GM12878 (cell line): ENCODE results near the gene GRAMD1C. TPM values are rescaled to one million over a fixed set of nuclear protein-coding genes. Genes with fewer than 3 reads are reported as not detected.
A peak's percentile ranks its signal among the peaks of the same experiment; 100 is the strongest.

Experiments
- CUX1 ChIP-seq: IDR thresholded peaks from 2 replicates; pipeline ENCODE4 v1.6.1; 2012; ENCODE audit warnings: improper control_type of control experiment, low read depth, low read length; ENCODE audit not compliant: insufficient replicate concordance
- FOXM1 ChIP-seq: IDR thresholded peaks from 2 replicates; pipeline ENCODE4 v1.6.1; 2012; ENCODE audit warnings: low read depth, mild to moderate bottlenecking, inconsistent platforms, low read length, moderate library complexity
- IKZF1 ChIP-seq: fragments of 450-650 bp; conservative IDR thresholded peaks from 2 replicates; pipeline ENCODE4 v1.6.1; 2017; ENCODE audit warnings: antibody characterized with exemption, mild to moderate bottlenecking
- MLLT1 ChIP-seq: fragments of 450-650 bp; IDR thresholded peaks from 2 replicates; pipeline ENCODE4 v1.6.1; 2016; ENCODE audit warnings: mild to moderate bottlenecking
- NBN ChIP-seq: fragments of 450-650 bp; IDR thresholded peaks from 2 replicates; pipeline ENCODE4 v1.6.1; 2016
- PAX8 ChIP-seq: fragments of 450-650 bp; IDR thresholded peaks from 2 replicates; pipeline ENCODE4 v1.6.1; 2017; ENCODE audit warnings: mild to moderate bottlenecking, moderate library complexity
- PML ChIP-seq: IDR thresholded peaks from 2 replicates; pipeline ENCODE4 v1.6.1; 2012; ENCODE audit warnings: low read length, inconsistent platforms
- PRDM15 ChIP-seq: fragments of 450-650 bp; formaldehyde crosslinking; IDR thresholded peaks from 2 replicates; pipeline ENCODE4 v1.4.0; 2020; ENCODE audit warnings: mild to moderate bottlenecking, moderate library complexity
- RB1 ChIP-seq: fragments of 450-650 bp; formaldehyde crosslinking; IDR thresholded peaks from 2 replicates; pipeline ENCODE4 v1.6.1; 2017; ENCODE audit warnings: mild to moderate bottlenecking, borderline replicate concordance
- RUNX3 ChIP-seq: IDR thresholded peaks from 2 replicates; pipeline ENCODE4 v1.6.1; 2012; ENCODE audit warnings: low read length, inconsistent platforms
- SPI1 ChIP-seq: IDR thresholded peaks from 2 replicates; pipeline ENCODE4 v1.6.1; 2011; ENCODE audit warnings: low read depth, mild to moderate bottlenecking, low read length, moderate library complexity, borderline replicate concordance; ENCODE audit not compliant: insufficient read depth
- ZNF687 ChIP-seq: fragments of 450-650 bp; IDR thresholded peaks from 2 replicates; pipeline ENCODE4 v1.6.1; 2017; ENCODE audit warnings: mild to moderate bottlenecking, moderate library complexity
- polyA plus RNA-seq, 11 experiments: library from polyadenylated mRNA; depleted of rRNA in 4 of 11; unstranded in 6 of 11; stranded (reverse) in 5 of 11; fragments of >200 nt; fragmentation: Nextera tagmentation in 4 of 11; fragmentation: Illumina TruSeq in 1 of 11; extraction: Ambion mirVana in 4 of 11; extraction: Trizol in 1 of 11; gene quantifications; 1 replicate in 1 of 11; 2 replicates in 10 of 11; pipeline versions ENCODE4 v1.2.1 to v1.2.3, GENCODE V29; 2011 to 2016; ENCODE audit warnings: inconsistent platforms in 2 of 11, missing spikeins in 2 of 11, low read depth in 1 of 11
- total RNA-seq, 4 experiments: library from RNA; depleted of rRNA in 3 of 4; stranded (reverse); fragments of >200 nt in 3 of 4; fragmentation: Illumina TruSeq in 1 of 4; extraction: Trizol in 1 of 4; gene quantifications; 2 replicates each; pipeline versions ENCODE4 v1.2.1 to v1.2.3, GENCODE V29; 2013 to 2021

GRAMD1C gene
- total and polyA plus RNA-seq, 10 of the 15 experiments (the other 5 are each of a cell fraction or from before 2014, with no cell fraction given): 3.2 to 9.2 (median 5.5) TPM

GRCh38 chr3:113912552-113913236 is 74.1 kb downstream of the GRAMD1C start (continued):
- no peak for TF ChIP-seq SPI1
- 0 out of 2 replicates have a peak, but pooled peaks have one; percentile 27 for TF ChIP-seq MLLT1
- TF ChIP-seq CUX1: peak; percentile 20
- TF ChIP-seq PAX8: no peak
- 0 out of 2 replicates have a peak, but pooled peaks have one; percentile 38 for TF ChIP-seq NBN
- TF ChIP-seq PRDM15 (CRISPR knock-in tag): no peak
- TF ChIP-seq PML: no peak
- no peak for TF ChIP-seq ZNF687
- peak; percentile 53; the same call in 1 of the 2 replicates for TF ChIP-seq RB1
- no peak for TF ChIP-seq RUNX3
- no peak for TF ChIP-seq IKZF1
- TF ChIP-seq FOXM1: no peak
